Nephron (organoid): Measurements from ENCODE around the gene LRRC4B.
"Not testable (repeated sequence)": the region's sequence is repeated elsewhere in the genome, so short reads cannot be mapped to it uniquely, and the experiment has no call there.

Experiments used
- H3K27ac Mint-ChIP-seq, 3 experiments: 2 replicates each; pipeline ENCODE4 v1.8.0; 2020; ENCODE audit warnings: mixed read lengths in 3 of 3, mild to moderate bottlenecking in 2 of 3, moderate library complexity in 1 of 3
- H3K27me3 Mint-ChIP-seq: 2 replicates; pipeline ENCODE4 v1.8.0; 2021; ENCODE audit warnings: low read depth, mild to moderate bottlenecking, moderate library complexity, mixed read lengths
- H3K36me3 Mint-ChIP-seq: 2 replicates; pipeline ENCODE4 v1.8.0; 2020; ENCODE audit warnings: low read depth, mixed read lengths
- H3K4me1 Mint-ChIP-seq: 2 replicates; pipeline ENCODE4 v1.8.0; 2020; ENCODE audit warnings: mixed read lengths
- H3K4me3 Mint-ChIP-seq, 3 experiments: 2 replicates each; pipeline ENCODE4 v1.8.0; 2020; ENCODE audit warnings: mild to moderate bottlenecking in 3 of 3, mixed read lengths in 3 of 3, moderate library complexity in 2 of 3
- H3K9me3 Mint-ChIP-seq: 2 replicates; pipeline ENCODE4 v1.8.0; 2020; ENCODE audit warnings: mixed read lengths
- TF ChIP-seq, protein P1 (sequence below), 3 experiments: fragments of 200-600 bp; sonication (generic); IDR thresholded peaks; one replicate each; pipeline ENCODE4 v1.5.0; 2021; ENCODE audit warnings: antibody characterized with exemption in 3 of 3; ENCODE audit not compliant: unreplicated experiment in 3 of 3

Gene LRRC4B, protein sequence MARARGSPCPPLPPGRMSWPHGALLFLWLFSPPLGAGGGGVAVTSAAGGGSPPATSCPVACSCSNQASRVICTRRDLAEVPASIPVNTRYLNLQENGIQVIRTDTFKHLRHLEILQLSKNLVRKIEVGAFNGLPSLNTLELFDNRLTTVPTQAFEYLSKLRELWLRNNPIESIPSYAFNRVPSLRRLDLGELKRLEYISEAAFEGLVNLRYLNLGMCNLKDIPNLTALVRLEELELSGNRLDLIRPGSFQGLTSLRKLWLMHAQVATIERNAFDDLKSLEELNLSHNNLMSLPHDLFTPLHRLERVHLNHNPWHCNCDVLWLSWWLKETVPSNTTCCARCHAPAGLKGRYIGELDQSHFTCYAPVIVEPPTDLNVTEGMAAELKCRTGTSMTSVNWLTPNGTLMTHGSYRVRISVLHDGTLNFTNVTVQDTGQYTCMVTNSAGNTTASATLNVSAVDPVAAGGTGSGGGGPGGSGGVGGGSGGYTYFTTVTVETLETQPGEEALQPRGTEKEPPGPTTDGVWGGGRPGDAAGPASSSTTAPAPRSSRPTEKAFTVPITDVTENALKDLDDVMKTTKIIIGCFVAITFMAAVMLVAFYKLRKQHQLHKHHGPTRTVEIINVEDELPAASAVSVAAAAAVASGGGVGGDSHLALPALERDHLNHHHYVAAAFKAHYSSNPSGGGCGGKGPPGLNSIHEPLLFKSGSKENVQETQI

DNA sequence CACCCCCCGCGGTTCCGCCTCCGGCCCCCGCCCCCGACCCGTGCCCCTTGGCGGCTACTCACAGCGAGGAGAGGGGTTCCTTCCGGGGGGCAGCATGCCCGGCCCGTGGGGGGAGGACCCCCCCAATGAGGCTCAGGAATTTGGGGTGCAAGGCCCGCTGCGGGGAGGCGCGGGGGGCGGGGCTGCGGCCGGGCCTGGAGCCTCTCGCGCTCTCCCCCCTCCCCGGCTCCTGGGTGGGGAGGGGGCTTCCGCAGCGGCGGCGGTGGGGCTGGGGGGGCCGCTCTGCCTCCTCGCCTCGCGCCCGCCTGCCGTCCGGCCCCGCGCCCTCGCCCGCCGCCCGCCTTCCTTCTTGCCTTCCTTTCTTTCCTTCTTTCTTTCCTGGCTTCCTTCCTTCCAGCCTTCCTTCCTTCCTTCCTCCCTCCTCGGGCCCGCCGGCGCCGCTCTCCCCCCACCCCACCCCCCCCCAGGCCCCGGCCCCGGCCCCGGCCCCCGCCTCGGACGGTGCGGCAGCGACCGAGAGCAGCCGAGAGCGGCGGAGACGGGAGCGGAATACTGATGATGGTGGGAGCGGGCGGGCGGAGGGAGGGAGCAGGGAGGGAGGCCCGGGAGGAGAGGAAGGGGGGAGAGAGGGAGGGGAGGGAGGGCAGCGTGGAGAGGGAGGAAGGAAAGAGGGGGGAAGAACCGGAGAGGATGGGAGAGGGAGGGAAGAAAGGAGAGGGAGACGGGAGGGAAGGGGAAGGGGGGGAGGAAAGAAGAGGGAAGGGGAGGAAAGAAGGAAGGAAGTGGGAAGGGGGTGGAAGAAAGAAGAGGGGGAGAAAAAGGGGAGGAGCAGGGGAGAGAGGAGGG lies at the start of gene LRRC4B:
Gene LRRC4B, minus strand, starts transcription at position 554 of the 846 bp plus-strand sequence. CDS start 19,597 bp downstream, outside the sequence.
- Mint-ChIP-seq H3K27ac (peak within 1 kb of the TSS in 1 of 3 experiments; percentile 64), H3K9me3 (no peaks in the 10 kb centered on the region)

DNA sequence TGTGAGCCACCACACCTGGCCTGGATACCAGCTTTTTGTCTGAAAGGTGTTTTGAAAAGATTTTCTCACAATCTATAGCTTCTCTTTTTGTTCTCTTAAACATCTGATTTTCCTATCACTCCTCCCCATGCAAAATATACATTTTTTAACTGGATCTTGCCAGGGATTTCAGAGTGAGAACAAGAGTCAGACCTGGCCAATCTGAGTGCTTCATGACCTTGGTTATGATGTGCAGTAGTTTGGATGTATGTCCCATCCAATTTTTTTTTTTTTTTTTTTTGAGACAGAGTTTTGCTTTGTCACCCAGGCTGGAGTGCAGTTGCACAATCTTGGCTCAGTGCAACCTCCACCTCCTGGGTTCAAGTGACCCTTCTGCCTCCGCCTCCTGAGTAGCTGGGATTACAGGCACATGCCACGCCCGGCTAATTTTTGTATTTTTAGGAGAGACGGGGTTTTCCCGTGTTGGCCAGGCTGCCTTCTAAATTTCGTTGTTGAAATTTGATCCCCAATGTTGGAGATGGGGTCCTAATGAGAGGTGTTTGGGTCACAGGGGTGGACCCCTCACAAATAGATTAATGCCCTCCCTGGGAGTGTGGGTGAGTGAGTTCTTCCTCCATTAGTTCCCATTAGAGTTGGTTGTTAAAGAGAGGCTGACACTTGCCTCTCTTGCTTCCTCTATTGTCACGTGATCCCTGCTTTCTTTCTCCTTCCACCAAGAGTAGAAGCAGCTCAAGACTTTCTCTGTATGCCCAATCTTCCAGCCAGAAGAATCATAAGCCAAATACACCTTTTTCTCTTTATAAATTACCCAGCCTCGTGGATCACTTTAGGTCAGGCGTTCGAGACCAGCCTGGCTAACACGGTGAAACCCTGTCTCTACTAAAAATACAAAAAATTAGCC lies 44.5 kb upstream of the LRRC4B start:
- not testable (repeated sequence) for H3K36me3 Mint-ChIP-seq, H3K4me1 Mint-ChIP-seq
- peaks cover 11% of the 10 kb centered on the region for H3K9me3 Mint-ChIP-seq

More for the DNA sequence above, at the start of gene LRRC4B:
- Mint-ChIP-seq H3K4me1 (peaks cover 16% of the 10 kb centered on the region), H3K36me3 (no peaks in the 10 kb centered on the region), H3K4me3 (peak within 1 kb of the TSS; percentile 85 to 90 (median 87)), H3K27me3 (peaks cover 67% of the 10 kb centered on the region)
- TF ChIP-seq, protein P1, sequence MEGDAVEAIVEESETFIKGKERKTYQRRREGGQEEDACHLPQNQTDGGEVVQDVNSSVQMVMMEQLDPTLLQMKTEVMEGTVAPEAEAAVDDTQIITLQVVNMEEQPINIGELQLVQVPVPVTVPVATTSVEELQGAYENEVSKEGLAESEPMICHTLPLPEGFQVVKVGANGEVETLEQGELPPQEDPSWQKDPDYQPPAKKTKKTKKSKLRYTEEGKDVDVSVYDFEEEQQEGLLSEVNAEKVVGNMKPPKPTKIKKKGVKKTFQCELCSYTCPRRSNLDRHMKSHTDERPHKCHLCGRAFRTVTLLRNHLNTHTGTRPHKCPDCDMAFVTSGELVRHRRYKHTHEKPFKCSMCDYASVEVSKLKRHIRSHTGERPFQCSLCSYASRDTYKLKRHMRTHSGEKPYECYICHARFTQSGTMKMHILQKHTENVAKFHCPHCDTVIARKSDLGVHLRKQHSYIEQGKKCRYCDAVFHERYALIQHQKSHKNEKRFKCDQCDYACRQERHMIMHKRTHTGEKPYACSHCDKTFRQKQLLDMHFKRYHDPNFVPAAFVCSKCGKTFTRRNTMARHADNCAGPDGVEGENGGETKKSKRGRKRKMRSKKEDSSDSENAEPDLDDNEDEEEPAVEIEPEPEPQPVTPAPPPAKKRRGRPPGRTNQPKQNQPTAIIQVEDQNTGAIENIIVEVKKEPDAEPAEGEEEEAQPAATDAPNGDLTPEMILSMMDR (IDR thresholded peaks at IDR 0.05; ENCODE audit: unreplicated experiment in 3 of 3), result no peak

DNA sequence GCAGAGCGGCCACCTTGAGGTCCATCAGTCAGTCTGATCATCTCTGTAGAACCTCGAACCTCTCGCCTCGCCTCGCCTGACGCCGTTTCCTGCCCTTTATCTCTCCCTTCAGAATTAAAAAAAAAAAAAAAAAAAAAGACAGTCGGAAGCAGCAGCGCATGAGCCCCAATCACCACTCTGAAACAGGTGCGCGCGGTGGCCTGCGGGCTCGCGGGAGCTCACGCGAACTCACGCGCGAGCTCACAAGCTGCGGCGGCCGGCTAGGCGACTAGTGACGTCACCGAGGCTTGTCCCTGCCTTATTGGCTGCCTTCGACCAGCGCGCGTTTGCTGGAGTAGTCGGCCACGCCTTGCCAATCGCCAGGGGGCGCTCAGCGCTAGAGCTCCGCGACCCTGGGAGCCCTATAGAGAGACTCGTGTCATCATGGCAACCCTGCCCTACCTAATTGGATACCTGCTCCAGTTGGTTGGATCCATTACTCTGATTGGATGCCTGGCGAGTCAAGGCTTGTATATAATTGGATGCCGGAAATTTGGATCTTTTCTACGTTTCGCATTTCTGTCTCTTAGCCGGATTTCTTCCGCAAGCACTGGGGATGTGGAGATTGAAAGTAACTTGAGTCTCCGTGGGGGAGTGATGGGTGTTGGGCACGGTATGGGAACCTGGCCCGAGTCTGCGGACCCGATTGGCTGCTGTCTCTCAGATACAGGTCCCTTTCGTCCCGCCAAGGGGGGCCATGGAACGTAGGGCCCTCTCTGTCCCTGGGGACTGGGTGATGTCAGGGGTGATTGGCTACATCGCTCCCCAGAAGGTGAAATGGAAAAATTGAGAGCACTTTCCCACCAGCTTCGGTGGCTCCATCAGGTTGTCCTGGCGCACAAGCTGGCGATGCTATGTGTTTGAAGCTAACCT lies 39.9 kb upstream of the LRRC4B start:
- Mint-ChIP-seq H3K27me3 (peaks cover 57% of the 10 kb centered on the region), H3K4me3 (peak overlapping the region in 2 of 3 experiments; percentile 5 to 26)

More for the DNA sequence above, 44.5 kb upstream of the LRRC4B start:
- peaks cover 37% of the 10 kb centered on the region for H3K27me3 Mint-ChIP-seq
- not testable (repeated sequence) for H3K4me3 Mint-ChIP-seq, H3K27ac Mint-ChIP-seq

DNA sequence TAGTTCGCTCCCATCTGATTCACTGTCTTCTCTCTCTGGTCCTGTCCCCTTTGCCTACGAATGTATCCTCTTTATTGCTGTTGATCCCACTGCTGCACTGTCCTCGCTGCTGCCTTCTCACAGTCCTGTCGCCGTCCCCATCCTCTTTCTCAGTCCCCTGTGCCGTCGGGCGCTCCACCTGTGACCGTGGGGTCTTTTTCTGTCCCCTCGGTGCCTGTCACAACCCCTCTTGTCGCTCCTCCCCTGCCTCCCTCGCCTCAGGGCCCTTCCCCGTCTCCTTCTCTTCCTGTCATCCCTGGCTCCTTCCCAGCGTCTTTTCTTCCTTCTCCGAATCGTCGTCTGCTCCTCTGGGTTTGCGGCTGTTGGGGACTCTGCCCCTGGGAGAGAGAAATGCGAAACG lies 39.2 kb upstream of the LRRC4B start:
- TF ChIP-seq, protein P1 (IDR thresholded peaks at IDR 0.05; ENCODE audit: unreplicated experiment in 3 of 3), result no peak

More for the DNA sequence above, 39.9 kb upstream of the LRRC4B start:
- TF ChIP-seq, protein P1 (IDR thresholded peaks at IDR 0.05; ENCODE audit: unreplicated experiment in 3 of 3), result peak; percentile 68 to 80 (median 68)
- H3K9me3 Mint-ChIP-seq, result peaks cover 14% of the 10 kb centered on the region
- peaks cover 4% of the 10 kb centered on the region for H3K36me3 Mint-ChIP-seq
- no peak overlapping the region for H3K27ac Mint-ChIP-seq
- no peaks in the 10 kb centered on the region for H3K4me1 Mint-ChIP-seq

DNA sequence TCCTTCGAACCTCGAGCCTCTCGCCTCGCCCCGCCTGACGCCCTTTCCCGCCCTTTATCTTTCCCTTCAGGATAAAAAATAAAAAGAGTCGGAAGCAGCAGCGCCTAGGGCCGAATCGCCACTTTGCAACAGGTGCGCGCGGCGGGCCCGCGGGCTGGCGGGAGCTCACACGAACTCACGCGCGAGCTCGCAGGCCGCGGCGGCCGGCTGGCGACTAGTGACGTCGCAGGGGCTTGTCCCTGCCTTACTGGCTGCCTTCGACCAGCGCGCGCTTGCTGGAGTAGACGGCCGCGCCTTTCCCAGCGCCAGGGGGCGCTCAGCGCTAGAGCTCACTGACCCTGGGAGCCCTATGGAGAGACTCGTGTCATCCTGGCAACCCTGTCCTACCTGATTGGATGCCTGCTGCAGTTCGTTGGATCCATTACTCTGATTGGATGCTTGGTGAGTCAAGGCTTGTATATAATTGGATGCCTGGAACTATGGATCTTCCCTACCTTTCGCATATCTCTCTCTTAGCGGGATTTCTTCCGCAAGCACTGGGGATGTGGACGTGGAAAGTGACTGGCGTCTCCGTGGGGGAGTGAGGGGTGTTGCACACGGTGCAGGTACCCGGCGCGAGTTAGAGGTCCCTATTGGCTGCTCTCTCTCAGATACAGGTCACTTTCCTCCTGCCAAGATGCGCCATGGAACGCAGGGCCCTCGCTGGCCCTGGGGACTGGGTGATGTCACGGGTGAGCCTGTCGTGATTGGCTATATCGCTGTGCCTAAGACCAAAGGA lies 38.0 kb upstream of the LRRC4B start:
- H3K9me3 Mint-ChIP-seq, result peaks cover 14% of the 10 kb centered on the region
- peak overlapping the region; percentile 24 to 70 (median 29) for H3K4me3 Mint-ChIP-seq

More for the DNA sequence above, 39.2 kb upstream of the LRRC4B start:
- H3K27ac Mint-ChIP-seq, result no peak overlapping the region
- H3K27me3 Mint-ChIP-seq, result peaks cover 63% of the 10 kb centered on the region
- H3K36me3 Mint-ChIP-seq, result peaks cover 4% of the 10 kb centered on the region
- H3K4me1 Mint-ChIP-seq, result no peaks in the 10 kb centered on the region
- H3K4me3 Mint-ChIP-seq, result peak overlapping the region in 2 of 3 experiments; percentile 13 to 16
- H3K9me3 Mint-ChIP-seq, result peaks cover 14% of the 10 kb centered on the region

DNA sequence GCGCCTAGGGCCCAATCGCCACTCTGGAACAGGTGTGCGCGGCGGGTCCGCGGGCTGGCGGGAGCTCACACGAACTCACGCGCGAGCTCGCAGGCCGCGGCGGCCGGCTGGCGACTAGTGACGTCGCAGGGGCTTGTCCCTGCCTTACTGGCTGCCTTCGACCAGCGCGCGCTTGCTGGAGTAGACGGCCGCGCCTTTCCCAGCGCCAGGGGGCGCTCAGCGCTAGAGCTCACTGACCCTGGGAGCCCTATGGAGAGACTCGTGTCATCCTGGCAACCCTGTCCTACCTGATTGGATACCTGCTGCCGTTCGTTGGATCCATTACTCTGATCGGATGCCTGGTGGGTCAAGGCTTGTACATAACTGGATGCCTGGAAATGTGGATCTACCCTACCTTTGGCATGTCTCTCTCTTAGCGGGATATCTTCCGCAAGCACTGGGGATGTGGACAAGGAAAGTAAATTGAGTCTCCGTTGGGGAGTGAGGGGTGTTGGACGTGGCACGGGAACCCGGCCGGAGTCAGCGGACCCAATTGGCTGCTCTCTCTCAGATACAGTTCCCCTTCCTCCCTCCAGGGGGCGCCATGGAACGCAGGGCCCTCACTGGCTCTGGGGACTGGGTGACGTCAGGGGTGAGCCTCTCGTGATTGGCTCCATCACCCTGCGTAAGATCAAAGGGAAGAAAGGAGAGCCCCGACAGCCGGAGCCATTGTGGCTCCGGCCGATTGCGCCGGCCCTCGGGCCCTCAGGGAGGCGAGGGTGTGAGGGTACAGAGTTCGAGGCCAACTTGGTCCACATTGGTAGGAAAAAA lies 36.2 kb upstream of the LRRC4B start:
- not testable (repeated sequence) for H3K27ac Mint-ChIP-seq, H3K9me3 Mint-ChIP-seq, H3K36me3 Mint-ChIP-seq, H3K4me3 Mint-ChIP-seq, H3K4me1 Mint-ChIP-seq
- peaks cover 76% of the 10 kb centered on the region for H3K27me3 Mint-ChIP-seq

More for the DNA sequence above, 38.0 kb upstream of the LRRC4B start:
- TF ChIP-seq, protein P1 (IDR thresholded peaks at IDR 0.05; ENCODE audit: unreplicated experiment in 3 of 3), result peak; percentile 26 to 52 (median 37)
- not testable (repeated sequence) for H3K4me1 Mint-ChIP-seq, H3K27ac Mint-ChIP-seq, H3K36me3 Mint-ChIP-seq
- peaks cover 70% of the 10 kb centered on the region for H3K27me3 Mint-ChIP-seq
